GM12878 (cell line): ENCODE results near the gene PRODH.
"Not testable (repeated sequence)": the region's sequence is repeated elsewhere in the genome, so short reads cannot be mapped to it uniquely, and the experiment has no call there.

ENCODE experiments used
- ATF2 ChIP-seq: IDR thresholded peaks from 2 replicates; pipeline ENCODE4 v1.6.1; 2012; ENCODE audit warnings: low read length, inconsistent platforms
- EP300 ChIP-seq, 2 experiments: fragments of 150-350 bp in 1 of 2; IDR thresholded peaks; 2 replicates each; pipeline ENCODE4 v1.6.1; 2011 to 2012; ENCODE audit warnings: low read depth in 2 of 2, low read length in 2 of 2, borderline replicate concordance in 1 of 2, improper control_type of control experiment in 1 of 2, inconsistent platforms in 1 of 2; ENCODE audit not compliant: control insufficient read depth in 1 of 2
- MYC ChIP-seq: IDR thresholded peaks from 2 replicates; pipeline ENCODE4 v1.6.1; 2011; ENCODE audit warnings: mild to moderate bottlenecking, low read length, moderate library complexity, inconsistent platforms; ENCODE audit not compliant: insufficient read depth, insufficient replicate concordance, insufficient read length, severe bottlenecking
- TAF1 ChIP-seq: IDR thresholded peaks from 2 replicates; pipeline ENCODE4 v1.6.1; 2011; ENCODE audit warnings: mild to moderate bottlenecking, low read depth, low read length, borderline replicate concordance

GRCh38 chr22:18959741-18960140, 23.6 kb upstream of the PRODH start:
- not testable (repeated sequence) for TF ChIP-seq EP300 (IDR thresholded peaks at IDR 0.05; ENCODE audit: borderline replicate concordance in 1 of 2, control insufficient read depth in 1 of 2, low read depth in 2 of 2, low read length in 2 of 2); TAF1; ATF2; MYC
